ENCODE measurements around the gene PC. TPM values are rescaled to one million over a fixed set of nuclear protein-coding genes. Genes with fewer than 3 reads are reported as not detected.

PC gene
- total RNA-seq, 1 experiment from 2014 or later: 39.1 TPM

DNA sequence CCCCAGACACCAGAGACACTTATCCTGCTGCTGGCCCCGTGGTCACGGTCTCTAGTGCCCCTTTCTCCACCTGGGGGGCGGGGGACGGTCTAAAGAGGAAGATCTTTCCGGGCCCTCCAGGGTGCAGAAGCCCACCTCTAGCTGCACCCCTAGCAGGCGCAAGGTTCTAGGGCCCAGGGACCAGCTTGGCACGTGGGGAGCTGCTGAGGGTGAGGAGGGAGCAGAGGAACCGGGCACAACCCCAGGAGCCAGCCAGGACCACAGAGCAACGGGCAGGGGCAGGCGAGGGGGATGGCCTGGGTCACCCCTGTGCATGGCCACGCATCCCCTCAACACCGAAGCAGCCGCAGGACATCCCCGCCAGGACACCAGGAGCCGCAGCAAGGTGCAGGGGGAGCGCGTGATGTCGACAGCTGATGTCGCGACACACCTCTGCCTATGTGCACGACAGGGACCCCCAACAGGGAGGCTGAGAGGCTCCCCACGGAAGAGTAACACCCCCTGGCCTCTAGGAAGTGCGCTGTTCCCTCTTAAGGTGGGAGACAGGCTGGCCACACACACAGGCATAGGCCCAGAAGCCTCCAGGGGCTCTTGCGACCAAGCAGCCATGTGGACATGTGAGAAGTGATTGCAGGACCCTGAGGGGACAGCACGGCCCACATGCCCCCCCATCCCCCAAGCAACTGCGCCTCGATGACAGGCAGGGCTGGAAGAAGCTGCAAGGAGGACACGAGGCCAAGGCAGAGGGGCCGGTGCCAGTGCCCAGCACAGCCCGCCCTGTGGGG lies 96.2 kb downstream of the PC start:
- DNase-seq (ENCODE audit: low spot score): no peak
- intact Hi-C loops (cut with micrococcal nuclease; ENCODE audit: unreplicated experiment): no loop called here
- H3K4me3 ChIP-seq (ENCODE audit: low read depth, low read length, poor library complexity, severe bottlenecking): no peak overlapping the region
- H3K4me1 ChIP-seq (ENCODE audit: insufficient read depth, low read length, poor library complexity, severe bottlenecking): peaks cover 10% of the 10 kb centered on the region
- peaks cover 11% of the 10 kb centered on the region for H3K36me3 ChIP-seq (ENCODE audit: insufficient read depth, low read length, poor library complexity, severe bottlenecking)
- no peak for TF ChIP-seq EZH2 (IDR thresholded peaks at IDR 0.05; ENCODE audit: borderline replicate concordance, low read depth, low read length, poor library complexity, severe bottlenecking)
- TF ChIP-seq, protein P1, sequence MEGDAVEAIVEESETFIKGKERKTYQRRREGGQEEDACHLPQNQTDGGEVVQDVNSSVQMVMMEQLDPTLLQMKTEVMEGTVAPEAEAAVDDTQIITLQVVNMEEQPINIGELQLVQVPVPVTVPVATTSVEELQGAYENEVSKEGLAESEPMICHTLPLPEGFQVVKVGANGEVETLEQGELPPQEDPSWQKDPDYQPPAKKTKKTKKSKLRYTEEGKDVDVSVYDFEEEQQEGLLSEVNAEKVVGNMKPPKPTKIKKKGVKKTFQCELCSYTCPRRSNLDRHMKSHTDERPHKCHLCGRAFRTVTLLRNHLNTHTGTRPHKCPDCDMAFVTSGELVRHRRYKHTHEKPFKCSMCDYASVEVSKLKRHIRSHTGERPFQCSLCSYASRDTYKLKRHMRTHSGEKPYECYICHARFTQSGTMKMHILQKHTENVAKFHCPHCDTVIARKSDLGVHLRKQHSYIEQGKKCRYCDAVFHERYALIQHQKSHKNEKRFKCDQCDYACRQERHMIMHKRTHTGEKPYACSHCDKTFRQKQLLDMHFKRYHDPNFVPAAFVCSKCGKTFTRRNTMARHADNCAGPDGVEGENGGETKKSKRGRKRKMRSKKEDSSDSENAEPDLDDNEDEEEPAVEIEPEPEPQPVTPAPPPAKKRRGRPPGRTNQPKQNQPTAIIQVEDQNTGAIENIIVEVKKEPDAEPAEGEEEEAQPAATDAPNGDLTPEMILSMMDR (conservative IDR thresholded peaks at IDR 0.05; ENCODE audit: low read depth, low read length): no peak
- H3K27me3 ChIP-seq (replicated peaks; ENCODE audit: insufficient read depth, low read depth, low read length, poor library complexity): no peaks in the 10 kb centered on the region
- CTCF ChIA-PET: no interaction called here
- BruUV-seq (replicated peaks): no TSS peak
- POLR2A ChIA-PET (ENCODE audit: low non-redundant PET): no interaction called here
- H3K27ac ChIP-seq (ENCODE audit: low read depth, low read length, poor library complexity, severe bottlenecking): no peak overlapping the region
- no peaks in the 10 kb centered on the region for H3K9me3 ChIP-seq (ENCODE audit: low read depth, low read length, poor library complexity, severe bottlenecking)

DNA sequence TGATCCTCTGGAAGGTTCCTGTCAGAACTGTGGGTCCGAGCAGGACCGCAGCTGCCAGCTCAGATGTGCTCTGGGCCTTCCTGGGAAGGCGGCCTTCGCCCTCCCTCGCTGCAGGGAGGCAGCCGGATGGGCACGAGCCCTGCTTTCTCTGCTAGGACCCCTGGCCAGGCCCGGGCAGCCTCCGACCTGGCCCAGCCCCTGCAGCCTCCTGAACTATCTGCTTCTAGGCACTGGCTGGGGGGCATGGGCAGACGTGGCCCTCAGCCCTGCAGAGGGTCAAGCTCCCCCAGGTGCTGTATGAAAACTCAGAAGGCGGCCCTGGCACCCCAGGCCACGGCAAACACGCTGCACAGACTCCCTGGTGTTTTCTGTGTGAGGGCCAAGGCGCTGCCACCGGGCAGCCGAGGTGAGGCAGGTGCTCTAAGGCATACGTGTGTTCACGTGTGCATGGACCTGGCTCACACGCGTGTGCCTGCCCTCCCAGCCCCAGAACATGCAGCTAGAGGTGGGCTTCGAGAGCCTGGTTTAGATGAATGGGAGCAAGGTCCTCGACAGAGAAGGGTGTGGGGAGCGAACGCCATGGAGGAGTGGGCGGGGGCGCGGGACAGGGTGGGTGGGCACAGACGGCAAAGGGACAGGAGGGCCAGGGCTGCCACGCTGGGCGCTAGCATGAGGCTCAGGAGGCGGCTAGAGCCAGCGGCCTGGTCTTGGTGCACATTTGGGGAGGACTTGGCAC lies 97.0 kb downstream of the PC start:
- H3K9me3 ChIP-seq (ENCODE audit: low read depth, low read length, poor library complexity, severe bottlenecking): no peaks in the 10 kb centered on the region
- intact Hi-C loops (cut with micrococcal nuclease; ENCODE audit: unreplicated experiment): no loop called here
- ChIA-PET CTCF (no interaction called here), POLR2A (ENCODE audit: low non-redundant PET) (no interaction called here)
- peaks cover 11% of the 10 kb centered on the region for H3K36me3 ChIP-seq (ENCODE audit: insufficient read depth, low read length, poor library complexity, severe bottlenecking)
- TF ChIP-seq, protein P1 (conservative IDR thresholded peaks at IDR 0.05; ENCODE audit: low read depth, low read length): no peak
- no peak for TF ChIP-seq EZH2 (IDR thresholded peaks at IDR 0.05; ENCODE audit: borderline replicate concordance, low read depth, low read length, poor library complexity, severe bottlenecking)
- H3K27ac ChIP-seq (ENCODE audit: low read depth, low read length, poor library complexity, severe bottlenecking): no peak overlapping the region
- DNase-seq (ENCODE audit: low spot score): no peak
- peaks cover 10% of the 10 kb centered on the region for H3K4me1 ChIP-seq (ENCODE audit: insufficient read depth, low read length, poor library complexity, severe bottlenecking)
- H3K27me3 ChIP-seq (replicated peaks; ENCODE audit: insufficient read depth, low read depth, low read length, poor library complexity): no peaks in the 10 kb centered on the region
- H3K4me3 ChIP-seq (ENCODE audit: low read depth, low read length, poor library complexity, severe bottlenecking): no peak overlapping the region
- no TSS peak for BruUV-seq (replicated peaks)

DNA sequence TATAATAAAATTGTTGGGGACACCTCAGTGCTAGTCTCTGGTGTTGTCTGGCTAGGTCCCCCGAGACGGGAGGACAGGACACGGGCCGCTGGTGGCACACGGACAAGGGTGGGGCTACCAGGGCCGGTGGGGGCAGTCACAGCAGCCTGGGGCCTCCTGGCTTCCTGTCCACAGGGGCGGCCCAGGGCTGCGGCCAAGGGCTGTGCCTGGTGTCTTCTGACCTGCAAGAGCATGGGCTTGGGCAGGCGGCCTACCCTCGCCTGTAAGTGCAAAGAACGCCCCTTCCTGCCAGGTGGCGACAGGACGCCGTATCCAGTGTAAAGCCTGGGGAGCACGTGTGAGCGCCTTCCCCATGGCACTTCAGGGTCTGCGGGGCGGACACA lies 97.7 kb downstream of the PC start:
- peaks cover 16% of the 10 kb centered on the region for H3K4me1 ChIP-seq (ENCODE audit: insufficient read depth, low read length, poor library complexity, severe bottlenecking)
- CTCF ChIA-PET: no interaction called here
- H3K36me3 ChIP-seq (ENCODE audit: insufficient read depth, low read length, poor library complexity, severe bottlenecking): peaks cover 11% of the 10 kb centered on the region
- no peak for TF ChIP-seq EZH2 (IDR thresholded peaks at IDR 0.05; ENCODE audit: borderline replicate concordance, low read depth, low read length, poor library complexity, severe bottlenecking)
- TF ChIP-seq, protein P1 (conservative IDR thresholded peaks at IDR 0.05; ENCODE audit: low read depth, low read length): no peak
- H3K27me3 ChIP-seq (replicated peaks; ENCODE audit: insufficient read depth, low read depth, low read length, poor library complexity): no peaks in the 10 kb centered on the region
- POLR2A ChIA-PET (ENCODE audit: low non-redundant PET): no interaction called here
- no peak overlapping the region for H3K4me3 ChIP-seq (ENCODE audit: low read depth, low read length, poor library complexity, severe bottlenecking)
- BruUV-seq (replicated peaks): no TSS peak
- no peak for DNase-seq (ENCODE audit: low spot score)
- intact Hi-C loops (cut with micrococcal nuclease; ENCODE audit: unreplicated experiment): no loop called here
- H3K27ac ChIP-seq (ENCODE audit: low read depth, low read length, poor library complexity, severe bottlenecking): no peak overlapping the region
- H3K9me3 ChIP-seq (ENCODE audit: low read depth, low read length, poor library complexity, severe bottlenecking): no peaks in the 10 kb centered on the region

All from A673 (cell line).